Measurements from ENCODE around the gene HPX.

GRCh38 chr11:6455070-6455469, 14.3 kb upstream of the HPX start:
- TF ChIP-seq CTCF (IDR thresholded peaks at IDR 0.05; ENCODE audit: low read depth, low read length, missing input control) (no peak), REST (IDR thresholded peaks at IDR 0.05) (no peak)

All from liver (tissue), 2 donors.